Measurements from ENCODE around the gene COX6B1.
A peak's percentile ranks its signal among the peaks of the same experiment; 100 is the strongest.

The COX6B1 gene

DNA sequence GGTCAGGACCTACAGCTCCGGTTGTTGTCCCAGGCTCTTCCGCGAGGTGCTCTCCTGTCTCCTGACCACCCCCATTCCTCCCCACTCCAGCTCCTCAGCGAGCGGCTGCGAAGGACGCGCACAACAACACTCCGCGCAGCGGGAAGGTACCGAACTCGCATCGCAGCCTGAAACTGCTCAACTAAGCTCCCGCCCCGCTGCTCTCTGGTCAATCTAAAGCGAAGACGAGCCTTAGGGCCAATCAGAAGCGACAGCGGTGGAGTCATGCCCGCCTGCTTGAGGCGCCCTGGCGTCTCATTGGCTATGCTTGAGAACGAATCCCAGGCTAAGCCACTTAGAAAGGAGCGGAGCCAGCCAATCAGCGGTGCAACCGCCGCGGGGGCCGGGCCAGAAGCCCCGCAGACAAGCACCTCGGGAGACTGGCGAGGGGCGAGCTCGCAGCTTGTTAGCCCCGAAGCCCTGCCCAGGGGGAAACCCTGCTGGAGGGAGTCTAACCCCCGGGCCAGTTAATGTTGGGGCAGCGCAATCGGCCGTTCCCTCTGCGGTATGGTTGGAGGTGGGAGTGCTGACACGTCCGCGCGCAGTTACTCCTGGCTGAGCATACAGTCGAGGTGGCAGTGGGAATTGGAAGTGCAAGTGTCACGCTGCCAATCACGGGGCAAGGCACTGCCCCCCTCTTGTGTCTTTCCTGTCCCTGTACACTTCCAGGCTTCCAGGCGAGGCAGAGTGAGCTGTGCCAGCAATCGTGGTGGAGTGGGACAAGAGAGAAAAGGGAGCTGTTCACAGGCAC, 54.3 kb downstream of the COX6B1 start:
- FAIRE-seq (peak; percentile 100), DNase-seq (ENCODE audit: insufficient read length) (peak; percentile 95)
- TF ChIP-seq TAF1 (IDR thresholded peaks at IDR 0.05; ENCODE audit: borderline replicate concordance, low read depth, low read length): no peak
- TF ChIP-seq POLR2AphosphoS5 (IDR thresholded peaks at IDR 0.05; ENCODE audit: low read depth, low read length): peak; percentile 57; the same call in 1 of the 2 replicates
- peak; percentile 81 for TF ChIP-seq POLR2A (IDR thresholded peaks at IDR 0.05; ENCODE audit: low read depth, low read length)

DNA sequence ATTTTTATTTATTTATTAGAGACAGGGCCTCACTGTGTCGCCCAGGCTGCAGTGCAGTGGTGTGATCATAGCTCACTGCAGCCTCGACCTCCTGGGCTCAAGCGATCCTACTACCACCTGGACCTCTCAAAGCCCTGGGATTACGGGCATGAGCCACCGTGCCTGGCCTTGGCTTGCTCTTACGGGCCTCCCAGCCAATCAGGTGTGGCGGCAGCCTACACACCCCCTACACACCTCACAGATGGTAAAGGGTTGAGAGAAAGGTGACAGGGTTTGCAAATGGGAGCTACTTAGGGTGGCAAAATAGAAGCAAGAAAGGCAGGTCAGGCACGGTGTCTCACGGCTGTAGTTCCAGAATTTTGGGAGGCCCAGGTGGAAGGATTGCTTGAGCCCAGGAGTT, 55.2 kb downstream of the COX6B1 start:
- TF ChIP-seq POLR2A (IDR thresholded peaks at IDR 0.05; ENCODE audit: low read depth, low read length): no peak
- TF ChIP-seq TAF1 (IDR thresholded peaks at IDR 0.05; ENCODE audit: borderline replicate concordance, low read depth, low read length): no peak
- TF ChIP-seq POLR2AphosphoS5 (IDR thresholded peaks at IDR 0.05; ENCODE audit: low read depth, low read length): no peak
- no peak for DNase-seq (ENCODE audit: insufficient read length)
- peak; percentile 21 for FAIRE-seq

DNA sequence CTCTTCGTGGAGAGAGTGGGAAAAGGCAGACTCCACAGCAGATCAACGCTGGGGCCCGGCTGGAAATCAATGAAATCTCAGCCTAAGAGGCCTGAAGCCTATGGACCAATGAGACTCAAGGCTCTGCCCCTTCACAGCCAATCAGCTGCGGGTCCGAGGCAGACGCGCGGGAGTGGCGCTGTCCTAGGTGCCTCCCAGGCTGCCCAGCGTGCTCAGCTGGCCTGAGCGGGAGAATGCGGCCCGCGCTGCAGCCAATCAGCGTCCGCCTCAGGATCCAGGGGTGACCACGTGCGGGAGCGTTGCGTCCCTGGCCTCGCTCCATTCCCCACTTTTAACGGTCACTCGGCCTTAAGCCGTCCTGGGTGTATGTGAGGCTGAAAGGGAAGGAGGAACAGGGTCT, 56.1 kb downstream of the COX6B1 start, which contains the start of gene ZBTB32:
TSS of gene ZBTB32 (plus strand) at position 341 of the 400 bp plus-strand sequence. CDS start 10,069 bp downstream, outside the sequence.
- peak; percentile 21 for DNase-seq (ENCODE audit: insufficient read length)
- FAIRE-seq: no peak
- TF ChIP-seq TAF1 (IDR thresholded peaks at IDR 0.05; ENCODE audit: borderline replicate concordance, low read depth, low read length) (no peak), POLR2AphosphoS5 (IDR thresholded peaks at IDR 0.05; ENCODE audit: low read depth, low read length) (no peak), POLR2A (IDR thresholded peaks at IDR 0.05; ENCODE audit: low read depth, low read length) (no peak)

Data from GM12892 (cell line).